HG02623 (cell line): ENCODE measurements around the gene AGR3.

Experiments
- ATAC-seq: cut with Tn5 transposase; IDR thresholded peaks from one replicate; pipeline ENCODE4 v1.9.1; 2021; ENCODE audit warnings: moderate library complexity; ENCODE audit not compliant: unreplicated experiment

AGR3 gene

DNA sequence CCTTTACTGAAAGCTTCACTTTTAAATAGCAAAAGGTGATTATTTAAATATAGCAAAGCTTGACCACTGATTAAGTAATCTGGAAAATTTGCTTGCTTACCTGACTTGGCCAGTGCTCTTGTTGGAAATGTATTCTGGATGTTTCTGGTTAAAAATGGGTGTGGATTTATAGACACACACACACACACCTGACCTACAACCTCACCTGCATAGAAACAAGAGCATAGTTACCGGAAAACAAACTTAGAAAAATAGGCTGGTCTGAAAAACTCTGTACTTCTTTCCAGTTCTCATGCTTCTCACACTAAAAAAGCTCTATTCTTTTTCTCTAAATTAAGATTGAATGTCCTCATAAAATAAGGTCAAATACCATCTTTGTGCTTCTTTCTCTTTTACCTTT lies at the start of gene AGR3:
Gene AGR3 (minus strand): TSS at position 140 of the 400 bp plus-strand sequence. CDS start 3,365 bp downstream, outside the sequence.
- ATAC-seq, result no peak

DNA sequence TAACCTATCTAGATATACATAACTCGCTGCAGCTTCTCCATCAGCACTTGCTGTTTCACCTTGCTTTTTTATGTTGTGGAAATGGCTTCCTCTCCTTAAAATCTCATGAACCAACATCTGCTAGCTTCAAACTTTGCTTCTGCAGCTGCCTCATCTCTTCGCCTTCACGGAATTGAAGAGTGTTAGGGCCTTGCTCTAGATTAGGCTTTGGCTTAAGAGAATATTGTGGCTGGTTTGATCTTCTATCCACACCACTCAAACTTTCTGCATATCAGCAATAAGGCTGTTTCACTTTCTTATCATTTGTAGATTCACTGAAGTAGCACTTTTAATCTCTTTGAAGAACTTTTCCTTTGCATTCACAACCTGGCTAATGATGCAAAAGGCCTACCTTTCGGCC lies 49.2 kb upstream of the AGR3 start:
- ATAC-seq, result no peak

- peak; percentile 82 for ATAC-seq
Measured at GRCh38 chr7:16929146-16929762, 47.5 kb upstream of the AGR3 start.

DNA sequence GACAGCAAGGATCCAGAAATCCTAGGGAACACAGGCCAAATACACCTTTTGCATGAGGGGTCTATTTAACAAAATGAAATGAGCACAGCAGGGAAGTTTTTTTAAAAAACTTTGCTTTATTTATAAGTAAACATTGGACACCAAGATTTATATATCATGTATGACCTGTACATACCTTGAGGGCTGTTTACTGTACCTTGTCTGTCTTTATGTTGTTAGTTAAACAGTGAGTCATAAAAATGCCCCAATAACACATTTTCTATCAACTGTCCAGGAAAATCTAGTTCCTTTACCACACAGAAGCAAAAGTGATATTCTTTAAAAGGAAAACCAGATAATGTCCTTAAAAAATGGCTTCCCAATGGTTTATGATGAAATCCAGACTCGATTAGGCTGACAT lies 45.1 kb upstream of the AGR3 start:
- ATAC-seq, result no peak

GRCh38 chr7:16926283-16926682 lies 44.5 kb upstream of the AGR3 start:
- ATAC-seq, result peak; percentile 40

DNA sequence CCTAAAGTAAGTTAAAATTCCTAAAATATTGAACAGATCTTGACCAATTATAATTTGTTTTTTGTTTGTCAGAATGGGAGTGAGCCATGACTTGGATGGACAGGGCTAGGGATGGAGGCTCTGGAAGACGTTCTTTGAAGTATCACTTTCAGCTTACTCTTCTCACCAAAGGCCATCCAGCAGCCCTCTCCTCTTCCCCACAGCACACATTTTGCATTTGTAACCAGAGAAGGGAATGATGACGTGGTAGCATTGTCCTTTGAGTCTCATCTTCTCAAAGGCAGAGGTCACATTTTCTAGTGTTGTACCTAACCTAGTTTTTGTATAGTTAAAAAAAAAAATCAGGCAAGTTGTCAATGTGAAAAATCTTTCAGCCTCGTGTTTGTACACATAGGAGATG lies 43.8 kb upstream of the AGR3 start:
- ATAC-seq, result no peak

- ATAC-seq, result no peak
Measured at GRCh38 chr7:16923019-16923418, 41.2 kb upstream of the AGR3 start.

DNA sequence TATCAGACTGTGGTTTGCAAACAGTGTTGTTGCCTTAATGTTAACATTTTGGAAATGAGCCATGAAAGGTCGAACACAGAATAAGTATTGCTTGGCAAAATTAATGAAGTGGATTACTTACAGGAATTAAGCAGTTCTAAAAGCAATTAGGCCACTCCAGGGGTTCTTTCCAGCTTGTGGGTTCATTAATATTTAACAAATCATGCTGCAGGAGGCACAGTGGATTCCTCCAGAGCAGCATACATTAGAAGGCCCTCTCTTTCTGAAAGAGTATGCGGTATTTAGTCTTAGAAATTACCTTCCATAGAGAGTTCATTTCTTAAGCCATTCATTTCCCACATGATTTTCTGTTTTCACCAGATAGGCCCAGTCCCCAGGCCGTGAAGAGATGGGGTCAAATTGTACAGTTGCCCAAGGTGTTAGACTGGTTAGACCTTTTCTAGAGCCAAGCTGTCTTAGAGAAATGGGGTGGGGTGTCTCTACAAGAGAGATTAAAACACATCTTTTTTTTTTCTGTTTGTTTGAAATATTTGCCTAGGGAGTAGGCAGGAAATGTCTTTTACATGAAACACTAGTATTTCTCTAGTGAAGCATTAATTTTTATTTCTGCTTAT lies 40.0 kb upstream of the AGR3 start:
- no peak for ATAC-seq

DNA sequence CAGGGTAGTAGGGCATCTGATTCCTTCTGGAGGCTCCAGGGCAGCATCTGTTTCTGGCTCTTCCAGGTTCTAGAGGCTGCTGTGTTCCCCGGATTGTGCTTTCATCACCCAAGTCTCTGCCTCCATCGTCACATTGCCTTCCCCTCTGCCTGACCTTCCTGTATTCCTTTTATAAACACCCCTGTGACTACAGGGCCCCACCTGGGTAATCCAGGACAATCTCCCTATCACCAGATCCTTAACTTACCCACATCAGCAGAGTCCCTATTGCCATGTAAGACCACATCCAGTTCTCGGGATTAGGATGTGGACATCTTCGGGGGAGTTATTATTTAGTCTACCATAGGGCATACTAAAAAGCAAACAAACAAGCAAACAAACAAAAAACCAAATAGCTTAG lies 39.4 kb upstream of the AGR3 start:
- ATAC-seq, result no peak

- no peak for ATAC-seq
Measured at GRCh38 chr7:16919440-16919839, 37.7 kb upstream of the AGR3 start.

- no peak for ATAC-seq
Measured at GRCh38 chr7:16918288-16918895, 36.6 kb upstream of the AGR3 start.

GRCh38 chr7:16916738-16917137 lies 35.0 kb upstream of the AGR3 start:
- no peak for ATAC-seq

GRCh38 chr7:16916105-16916639 lies 34.4 kb upstream of the AGR3 start:
- ATAC-seq, result no peak

GRCh38 chr7:16915405-16915804 lies 33.6 kb upstream of the AGR3 start:
- ATAC-seq, result no peak

GRCh38 chr7:16914771-16915170 lies 33.0 kb upstream of the AGR3 start:
- ATAC-seq, result no peak

DNA sequence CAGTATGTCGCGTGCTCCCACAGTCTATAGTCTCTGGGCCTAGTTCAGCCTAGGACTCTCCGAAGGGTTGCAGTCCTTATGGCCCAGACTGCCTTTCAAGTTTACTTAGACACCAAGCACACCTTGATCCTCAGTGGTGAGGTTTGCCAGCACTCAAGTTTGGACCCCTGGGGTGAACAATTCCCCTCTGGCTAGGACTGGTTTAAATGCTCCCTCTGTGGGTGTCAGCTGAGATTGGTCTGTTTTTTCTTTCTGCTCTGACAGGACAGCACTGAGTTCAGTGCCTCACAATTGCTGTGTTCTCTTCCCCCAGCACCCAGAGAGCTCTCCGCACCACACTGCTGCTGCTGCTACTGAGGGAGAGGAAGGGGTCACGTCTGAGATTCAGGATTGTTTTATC lies 31.9 kb upstream of the AGR3 start:
- no peak for ATAC-seq

DNA sequence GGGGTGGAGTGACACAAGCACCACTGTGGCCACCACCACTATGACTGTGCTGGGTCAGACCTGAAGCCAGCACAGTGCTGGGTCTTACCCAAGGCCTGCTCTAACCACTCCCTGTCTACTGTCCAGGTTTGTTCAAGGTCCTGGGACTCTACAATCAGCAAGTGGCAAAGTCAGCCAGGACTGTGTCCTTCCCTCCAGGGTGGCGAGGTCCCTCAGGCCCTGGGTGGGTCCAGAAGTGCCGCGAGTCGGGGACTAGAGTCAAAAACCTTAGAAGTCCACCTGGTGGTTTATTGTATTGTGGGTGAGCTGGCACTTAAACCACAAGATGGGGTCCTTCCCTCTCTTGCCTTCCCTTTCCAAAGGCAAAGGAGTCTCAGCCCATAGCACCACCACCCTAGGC lies 30.8 kb upstream of the AGR3 start:
- no peak for ATAC-seq

- ATAC-seq, result no peak
Measured at GRCh38 chr7:16908561-16908960, 26.8 kb upstream of the AGR3 start.

GRCh38 chr7:16905300-16906044 lies 23.7 kb upstream of the AGR3 start:
- no peak for ATAC-seq

GRCh38 chr7:16904076-16904475 lies 22.3 kb upstream of the AGR3 start:
- ATAC-seq, result no peak

DNA sequence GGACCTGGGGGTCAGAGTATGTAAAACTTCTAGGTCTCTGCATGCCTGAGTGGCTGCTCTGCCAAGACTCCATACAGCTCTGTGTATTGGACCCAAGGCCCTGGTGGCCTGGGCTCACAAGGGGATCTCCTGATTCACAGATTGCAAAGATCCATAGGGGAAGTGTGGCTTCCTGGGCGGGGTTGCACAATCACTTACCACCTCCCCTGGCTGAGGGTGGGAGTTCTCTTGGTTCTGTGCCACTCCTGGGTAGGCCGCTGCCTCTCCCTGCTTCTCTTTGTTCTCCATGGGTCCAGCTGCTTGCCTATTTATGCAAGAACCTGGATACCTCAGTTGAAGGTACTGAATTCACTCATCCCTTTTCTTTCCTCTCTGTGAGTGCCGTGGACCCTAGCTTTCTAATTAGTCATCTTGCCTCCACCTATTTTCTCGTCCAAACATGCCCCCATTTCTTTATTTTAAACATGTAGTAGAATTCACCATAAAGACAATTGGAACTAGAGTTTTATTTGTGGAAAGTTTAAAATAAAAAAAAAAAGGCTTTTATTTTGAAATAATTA lies 18.5 kb upstream of the AGR3 start:
- ATAC-seq, result no peak
